GM12872 (cell line): Measurements from ENCODE around the gene SYT6.

Source experiments
- CTCF ChIP-seq: IDR thresholded peaks from 3 replicates; pipeline ENCODE4 v1.5.1; 2011; ENCODE audit warnings: low read depth, mild to moderate bottlenecking, low read length, moderate library complexity; ENCODE audit not compliant: insufficient read depth

The SYT6 gene

GRCh38 chr1:114075546-114076242 lies 78.0 kb downstream of the SYT6 start:
- no peak for TF ChIP-seq CTCF

GRCh38 chr1:114075105-114075504 lies 78.6 kb downstream of the SYT6 start:
- no peak for TF ChIP-seq CTCF

GRCh38 chr1:114072246-114072645 lies 81.4 kb downstream of the SYT6 start:
- TF ChIP-seq CTCF, result no peak

- TF ChIP-seq CTCF, result no peak
These were observed 90.1 kb downstream of the SYT6 start for GRCh38 chr1:114063544-114063943.

GRCh38 chr1:114062477-114063099 lies 91.1 kb downstream of the SYT6 start:
- TF ChIP-seq CTCF, result no peak

GRCh38 chr1:114061121-114061830 lies 92.4 kb downstream of the SYT6 start:
- no peak for TF ChIP-seq CTCF

- TF ChIP-seq CTCF, result no peak
These were observed 99.5 kb downstream of the SYT6 start for GRCh38 chr1:114054148-114054547.
